ENCODE results near the gene ADAMTS16. TPM values are rescaled to one million over a fixed set of nuclear protein-coding genes. Genes with fewer than 3 reads are reported as not detected.

ADAMTS16 gene
- total RNA-seq, 1 donor, result 0.27 TPM

DNA sequence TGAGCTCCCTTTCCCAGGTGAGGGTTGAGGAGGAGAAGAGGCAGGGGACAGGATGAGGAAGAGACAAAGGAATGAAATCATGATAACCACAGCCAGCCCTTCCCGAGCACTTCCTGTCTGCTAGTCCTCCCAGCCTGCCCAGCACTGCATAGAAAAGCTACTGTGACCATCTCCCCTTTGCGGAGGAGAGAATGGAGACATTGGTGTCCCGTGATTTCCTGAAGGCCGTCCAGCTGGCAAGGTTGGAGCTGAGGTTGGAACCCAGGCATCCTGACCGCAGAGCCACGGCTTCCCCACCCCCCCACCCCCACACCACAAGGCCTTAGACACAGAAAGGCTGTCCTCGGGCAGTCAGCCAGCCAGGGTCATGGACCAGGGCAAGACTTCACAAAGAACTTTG is 151.2 kb downstream of the ADAMTS16 start:
- no peak overlapping the region for H3K4me3 ChIP-seq (ENCODE audit: low read depth, low read length)
- DNase-seq (ENCODE audit: low read depth), result no peak
- TF ChIP-seq, protein P1, sequence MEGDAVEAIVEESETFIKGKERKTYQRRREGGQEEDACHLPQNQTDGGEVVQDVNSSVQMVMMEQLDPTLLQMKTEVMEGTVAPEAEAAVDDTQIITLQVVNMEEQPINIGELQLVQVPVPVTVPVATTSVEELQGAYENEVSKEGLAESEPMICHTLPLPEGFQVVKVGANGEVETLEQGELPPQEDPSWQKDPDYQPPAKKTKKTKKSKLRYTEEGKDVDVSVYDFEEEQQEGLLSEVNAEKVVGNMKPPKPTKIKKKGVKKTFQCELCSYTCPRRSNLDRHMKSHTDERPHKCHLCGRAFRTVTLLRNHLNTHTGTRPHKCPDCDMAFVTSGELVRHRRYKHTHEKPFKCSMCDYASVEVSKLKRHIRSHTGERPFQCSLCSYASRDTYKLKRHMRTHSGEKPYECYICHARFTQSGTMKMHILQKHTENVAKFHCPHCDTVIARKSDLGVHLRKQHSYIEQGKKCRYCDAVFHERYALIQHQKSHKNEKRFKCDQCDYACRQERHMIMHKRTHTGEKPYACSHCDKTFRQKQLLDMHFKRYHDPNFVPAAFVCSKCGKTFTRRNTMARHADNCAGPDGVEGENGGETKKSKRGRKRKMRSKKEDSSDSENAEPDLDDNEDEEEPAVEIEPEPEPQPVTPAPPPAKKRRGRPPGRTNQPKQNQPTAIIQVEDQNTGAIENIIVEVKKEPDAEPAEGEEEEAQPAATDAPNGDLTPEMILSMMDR (IDR thresholded peaks at IDR 0.05; ENCODE audit: insufficient read depth, low read length), result no peak

DNA sequence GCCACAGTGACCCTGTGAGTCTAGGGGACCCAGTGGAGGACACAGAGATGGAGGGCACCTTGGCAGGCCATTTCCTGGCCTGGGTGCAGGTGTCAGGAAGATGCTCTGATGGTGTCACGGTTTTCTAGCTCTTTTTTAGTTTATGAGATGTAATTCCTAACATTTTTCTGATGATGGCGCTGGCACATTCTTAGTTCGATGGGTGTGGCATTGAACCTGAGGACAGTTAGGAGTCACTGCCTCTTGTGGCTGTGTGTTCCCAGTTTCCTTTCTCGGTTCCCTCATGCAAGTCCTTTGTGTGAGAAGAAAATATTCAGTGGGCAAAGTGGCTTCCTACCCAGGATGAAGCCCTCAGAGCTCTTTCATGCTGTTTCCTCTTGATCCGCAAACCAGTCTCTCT is 152.9 kb downstream of the ADAMTS16 start:
- no peak for DNase-seq (ENCODE audit: low read depth)
- TF ChIP-seq, protein P1 (IDR thresholded peaks at IDR 0.05; ENCODE audit: insufficient read depth, low read length), result no peak
- no peak overlapping the region for H3K4me3 ChIP-seq (ENCODE audit: low read depth, low read length)

DNA sequence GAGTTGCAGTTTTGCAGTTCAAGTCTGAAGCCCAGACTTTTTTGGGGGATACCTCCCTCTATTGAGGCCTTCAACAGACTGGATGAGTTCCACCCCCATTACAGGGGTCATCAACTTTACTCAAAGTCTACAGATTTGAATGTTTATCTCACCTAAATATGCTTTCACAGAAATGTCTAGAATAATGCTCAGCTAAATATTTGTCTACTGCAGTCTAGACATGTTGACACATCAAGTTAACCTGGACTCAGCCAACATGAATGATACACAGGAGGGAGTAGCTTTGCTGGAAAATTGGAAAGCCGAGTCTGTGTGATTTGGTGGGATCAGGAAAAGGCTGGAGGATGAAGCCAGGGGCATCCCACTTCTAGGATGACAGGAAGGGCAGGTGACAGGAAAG is 154.3 kb downstream of the ADAMTS16 start:
- TF ChIP-seq, protein P1 (IDR thresholded peaks at IDR 0.05; ENCODE audit: insufficient read depth, low read length), result no peak
- H3K4me3 ChIP-seq (ENCODE audit: low read depth, low read length), result no peak overlapping the region
- no peak for DNase-seq (ENCODE audit: low read depth)

DNA sequence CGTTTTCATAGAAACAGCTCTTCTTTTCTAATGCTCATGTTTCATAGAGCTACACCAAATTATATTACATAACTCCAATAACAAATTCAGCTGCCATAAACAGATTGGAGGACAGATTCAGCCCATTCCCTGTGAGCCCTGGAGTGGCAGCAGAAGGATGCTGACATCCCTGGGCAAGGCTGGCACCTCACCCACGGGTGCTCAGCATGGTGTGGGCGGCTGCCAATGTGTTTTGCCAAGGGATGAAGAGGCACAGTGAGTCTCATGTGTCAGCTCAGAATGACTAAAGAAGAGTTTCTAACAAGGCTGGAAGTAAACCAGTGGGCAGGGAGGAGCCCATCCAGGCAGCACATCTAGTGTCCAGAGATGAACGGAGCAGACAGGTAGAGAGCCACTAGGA is 155.2 kb downstream of the ADAMTS16 start:
- DNase-seq (ENCODE audit: low read depth), result no peak

DNA sequence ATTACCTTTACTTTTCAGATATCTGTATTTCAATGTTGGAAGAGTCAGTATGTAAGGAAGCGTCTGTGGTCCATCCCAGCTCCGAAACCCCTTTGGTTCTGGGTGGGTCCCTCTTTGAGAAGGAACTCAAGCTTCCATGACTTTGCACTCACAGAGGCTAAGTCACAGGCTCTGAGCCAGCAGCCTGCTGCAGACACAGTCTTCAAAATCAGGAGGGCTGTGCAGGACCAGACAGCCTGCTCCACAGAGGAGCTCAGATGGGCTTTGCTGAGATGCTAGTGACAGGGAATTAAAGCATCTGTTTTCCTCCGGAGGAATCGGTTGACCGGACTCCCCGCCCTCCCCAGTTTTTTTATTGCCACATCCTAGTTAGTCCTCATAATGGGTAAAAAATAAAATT is 155.9 kb downstream of the ADAMTS16 start:
- no peak for DNase-seq (ENCODE audit: low read depth)
- H3K4me3 ChIP-seq (ENCODE audit: low read depth, low read length), result no peak overlapping the region
- TF ChIP-seq, protein P1 (IDR thresholded peaks at IDR 0.05; ENCODE audit: insufficient read depth, low read length), result no peak

More for the DNA sequence above, 155.2 kb downstream of the ADAMTS16 start:
- no peak overlapping the region for H3K4me3 ChIP-seq (ENCODE audit: low read depth, low read length)
- TF ChIP-seq, protein P1 (IDR thresholded peaks at IDR 0.05; ENCODE audit: insufficient read depth, low read length), result no peak

DNA sequence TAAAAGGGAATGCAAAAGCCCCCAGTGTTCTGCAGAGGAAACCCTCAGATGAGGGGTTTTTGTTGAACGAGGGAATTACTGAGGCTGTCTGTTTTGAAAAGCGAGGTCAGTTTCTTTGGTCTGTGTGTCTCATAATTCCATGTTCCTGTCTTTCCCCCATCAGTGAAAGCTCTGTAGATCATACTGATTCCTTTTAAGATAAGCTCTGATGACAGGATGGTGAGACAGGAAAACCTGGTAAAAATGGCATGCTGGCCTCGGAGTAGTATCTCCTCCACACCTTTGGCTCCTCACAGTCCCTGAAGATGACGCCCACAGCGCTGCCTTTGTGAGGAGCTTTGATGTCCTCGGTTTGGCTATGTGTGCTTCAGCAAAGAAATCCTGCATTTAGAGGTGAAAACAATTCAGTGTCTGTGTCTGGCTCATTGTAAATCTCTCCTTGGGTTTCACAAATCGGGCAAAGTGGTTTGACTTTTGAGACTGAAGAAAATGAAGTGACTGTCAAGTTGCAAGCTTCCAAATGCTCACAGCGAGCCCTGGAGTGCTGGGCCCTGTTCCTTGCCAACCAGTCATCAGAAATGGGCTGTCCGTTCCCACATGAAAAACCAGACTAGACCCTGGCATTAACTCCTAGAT is 157.4 kb downstream of the ADAMTS16 start:
- TF ChIP-seq, protein P1 (IDR thresholded peaks at IDR 0.05; ENCODE audit: insufficient read depth, low read length), result no peak
- H3K4me3 ChIP-seq (ENCODE audit: low read depth, low read length), result no peak overlapping the region

More for the DNA sequence above, 157.4 kb downstream of the ADAMTS16 start:
- DNase-seq (ENCODE audit: low read depth), result no peak
